ENCODE results near the gene PRDM16. TPM values are rescaled to one million over a fixed set of nuclear protein-coding genes. Genes with fewer than 3 reads are reported as not detected.

PRDM16 gene
- total and polyA plus RNA-seq, 2 of the 13 experiments (the other 11 are each of a cell fraction or from before 2014, with no cell fraction given): 0.15 to 0.81 TPM

- no peak for DNase-seq (ENCODE audit: low spot score)
- Histone ChIP-seq H3K4me1 (ENCODE audit: insufficient read depth, low read length) (peaks cover 9% of the 10 kb centered on the region; the same call in 1 of the 2 replicates), H3K36me3 (replicated peaks in 1 of 2; ENCODE audit: control insufficient read depth in 1 of 2, insufficient read depth in 2 of 2, low read length in 2 of 2) (no peaks in the 10 kb centered on the region), H3K9ac (ENCODE audit: insufficient read depth, low read depth, low read length) (no peak overlapping the region), H2AFZ (ENCODE audit: low read length) (no peak overlapping the region), H3K9me3 (ENCODE audit: low read length) (no peaks in the 10 kb centered on the region), H3K27me3 (ENCODE audit: control insufficient read depth in 1 of 2, insufficient read depth in 2 of 2, low read length in 2 of 2) (peaks cover 7 to 22% of the 10 kb centered on the region in 2 experiments; a peak in 4 of 5 replicates), H3K79me2 (ENCODE audit: insufficient read depth, low read length) (no peaks in the 10 kb centered on the region), H3K4me3 (replicated peaks in 1 of 3; ENCODE audit: insufficient read depth in 1 of 3, low read depth in 2 of 3, low read length in 3 of 3) (no peak overlapping the region), H4K20me1 (ENCODE audit: insufficient read depth, low read length) (no peaks in the 10 kb centered on the region), H3K27ac (ENCODE audit: extremely low read length, insufficient read depth, low read length) (no peak overlapping the region), H3K4me2 (ENCODE audit: low read depth, low read length) (no peak overlapping the region)
- no peak for FAIRE-seq
- no peak for ATAC-seq
- WGBS (ENCODE audit: low lambda C conversion rate): 58% methylated on average over 8 of the region's 19 CpGs
- in situ Hi-C loops (cut with HindIII; ENCODE audit: extremely low pct_ligation_motif_present, low pct_unique_long_range_greater_than_20kb) (no loop called here), intact Hi-C loops (cut with micrococcal nuclease; ENCODE audit: unreplicated experiment) (no loop called here)
- BruUV-seq (replicated peaks): no TSS peak
- POLR2A ChIA-PET: no interaction called here
- CTCF ChIA-PET (ENCODE audit: low intra/inter-chr PET ratio, low total read pairs): no interaction called here
- TF ChIP-seq GTF2F1 (IDR thresholded peaks at IDR 0.05; ENCODE audit: low read length) (no peak), SALL1 (CRISPR knock-in tag; IDR thresholded peaks at IDR 0.05) (no peak), ZNF407 (CRISPR knock-in tag; IDR thresholded peaks at IDR 0.05; ENCODE audit: not compliant biosample characterization) (no peak), ZNF124 (CRISPR knock-in tag; IDR thresholded peaks at IDR 0.05) (no peak), KIAA2018 (CRISPR knock-in tag; IDR thresholded peaks at IDR 0.05; ENCODE audit: borderline replicate concordance) (no peak), ZNF644 (CRISPR knock-in tag; IDR thresholded peaks at IDR 0.05; ENCODE audit: low read depth) (no peak), REPIN1 (CRISPR knock-in tag; IDR thresholded peaks at IDR 0.05; ENCODE audit: borderline replicate concordance, low read depth) (no peak)
- TF ChIP-seq, protein P1, sequence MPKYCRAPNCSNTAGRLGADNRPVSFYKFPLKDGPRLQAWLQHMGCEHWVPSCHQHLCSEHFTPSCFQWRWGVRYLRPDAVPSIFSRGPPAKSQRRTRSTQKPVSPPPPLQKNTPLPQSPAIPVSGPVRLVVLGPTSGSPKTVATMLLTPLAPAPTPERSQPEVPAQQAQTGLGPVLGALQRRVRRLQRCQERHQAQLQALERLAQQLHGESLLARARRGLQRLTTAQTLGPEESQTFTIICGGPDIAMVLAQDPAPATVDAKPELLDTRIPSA (CRISPR knock-in tag; IDR thresholded peaks at IDR 0.05; ENCODE audit: borderline replicate concordance): no peak
Observed at GRCh38 chr1:3430406-3430805, 361.4 kb downstream of the PRDM16 start.
